A673 (cell line): ENCODE measurements around the gene STARD3. TPM values are rescaled to one million over a fixed set of nuclear protein-coding genes. Genes with fewer than 3 reads are reported as not detected.

Experiments
- BruUV-seq: library from RNA; stranded (reverse); fragments of 400-500 nt; replicated peaks from 2 replicates; lab custom pipeline; 2021; lab: Mats Ljungman, UMichigan
- CTCF ChIA-PET: fragments of 300-600 bp; sonication (Branson Sonifier 250); formaldehyde crosslinking; loops from one replicate; lab custom pipeline; 2022; ENCODE audit warnings: antibody characterized with exemption; lab: Charles Lee
- POLR2A ChIA-PET: fragments of 300-600 bp; sonication (Branson Sonifier 250); formaldehyde crosslinking; loops from one replicate; lab custom pipeline; 2022; ENCODE audit warnings: antibody characterized with exemption; ENCODE audit not compliant: low non-redundant PET; lab: Charles Lee
- DNase-seq: peaks from one replicate; pipeline ENCODE4 v3.0.0-alpha.2; 2015; ENCODE audit warnings: low spot score
- H3K27ac ChIP-seq: fragments of 200-600 bp; sonication (generic); 2 replicates; pipeline ENCODE4 v1.5.1; 2016; ENCODE audit warnings: mixed run types, low read depth, mild to moderate bottlenecking, mixed read lengths, antibody characterized with exemption, low read length; ENCODE audit not compliant: poor library complexity, severe bottlenecking
- H3K27me3 ChIP-seq: fragments of 200-600 bp; sonication (generic); replicated peaks from 2 replicates; pipeline ENCODE4 v1.6.1; 2017; ENCODE audit warnings: mixed run types, low read depth, mild to moderate bottlenecking, mixed read lengths, antibody characterized with exemption, low read length; ENCODE audit not compliant: insufficient read depth, poor library complexity
- H3K36me3 ChIP-seq: fragments of 200-600 bp; sonication (generic); 2 replicates; pipeline ENCODE4 v1.6.1; 2016; ENCODE audit warnings: mixed run types, mild to moderate bottlenecking, mixed read lengths, antibody characterized with exemption, low read length; ENCODE audit not compliant: insufficient read depth, poor library complexity, severe bottlenecking
- H3K4me1 ChIP-seq: fragments of 200-600 bp; sonication (generic); 2 replicates; pipeline ENCODE4 v1.6.1; 2017; ENCODE audit warnings: mixed run types, mild to moderate bottlenecking, mixed read lengths, antibody characterized with exemption, low read length; ENCODE audit not compliant: insufficient read depth, poor library complexity, severe bottlenecking
- H3K4me3 ChIP-seq: fragments of 200-600 bp; sonication (generic); 2 replicates; pipeline ENCODE4 v1.5.1; 2016; ENCODE audit warnings: low read depth, mixed run types, mild to moderate bottlenecking, mixed read lengths, low read length; ENCODE audit not compliant: poor library complexity, severe bottlenecking
- H3K9me3 ChIP-seq: fragments of 200-600 bp; sonication (generic); 2 replicates; pipeline ENCODE4 v1.6.1; 2016; ENCODE audit warnings: mixed run types, low read depth, mild to moderate bottlenecking, mixed read lengths, antibody characterized with exemption, low read length; ENCODE audit not compliant: poor library complexity, severe bottlenecking
- CTCF ChIP-seq: fragments of 300-800, 200-600 bp; sonication (generic); conservative IDR thresholded peaks from 2 replicates; pipeline ENCODE4 v1.5.1; 2017; ENCODE audit warnings: low read depth, mild to moderate bottlenecking, antibody characterized with exemption, low read length, moderate library complexity, mixed read lengths
- EZH2 ChIP-seq: fragments of 200-600 bp; sonication (generic); IDR thresholded peaks from 2 replicates; pipeline ENCODE4 v1.6.1; 2017; ENCODE audit warnings: borderline replicate concordance, low read depth, mild to moderate bottlenecking, mixed read lengths, antibody characterized with exemption, low read length; ENCODE audit not compliant: poor library complexity, severe bottlenecking
- intact Hi-C: fragments of 100-400 bp; cut with micrococcal nuclease; formaldehyde crosslinking; loops from one replicate; pipeline ENCODE4 v1.10.0; 2022; ENCODE audit not compliant: unreplicated experiment
- total RNA-seq: library from RNA; stranded (reverse); gene quantifications from 2 replicates; pipeline ENCODE4 v1.2.3, GENCODE V29; 2021

Gene STARD3
- total RNA-seq, 1 experiment from 2014 or later: 21.3 TPM

GRCh38 chr17:39617446-39618245 lies 19.3 kb upstream of the STARD3 start:
- intact Hi-C loops: no loop called here
- CTCF ChIA-PET: no interaction called here
- peak; percentile 60 for DNase-seq

GRCh38 chr17:39618246-39618913 lies 18.6 kb upstream of the STARD3 start:
- Histone ChIP-seq H3K36me3 (no peaks in the 10 kb centered on the region), H3K4me3 (peak overlapping the region; percentile 45), H3K4me1 (no peaks in the 10 kb centered on the region), H3K27ac (no peak overlapping the region), H3K9me3 (no peaks in the 10 kb centered on the region), H3K27me3 (no peaks in the 10 kb centered on the region)
- CTCF ChIA-PET: interaction anchor here (1.2 kb wide), 1 partner anchor 82 kb away, joined by 3 read pairs; the partner anchor contains the start of gene ERBB2
- intact Hi-C loops: no loop called here
- TF ChIP-seq CTCF (no peak), EZH2 (no peak)
- POLR2A ChIA-PET: no interaction called here
- no TSS peak for BruUV-seq
- DNase-seq: no peak

More at GRCh38 chr17:39617446-39618245, 19.3 kb upstream of the STARD3 start:
- Histone ChIP-seq H3K36me3 (no peaks in the 10 kb centered on the region), H3K4me3 (peak overlapping the region; percentile 45), H3K27me3 (no peaks in the 10 kb centered on the region), H3K4me1 (no peaks in the 10 kb centered on the region), H3K27ac (no peak overlapping the region), H3K9me3 (no peaks in the 10 kb centered on the region)
- BruUV-seq: no TSS peak
- TF ChIP-seq EZH2 (no peak), CTCF (no peak)
- POLR2A ChIA-PET: interaction anchor here (0.6 kb wide), 1 partner anchor 10 kb away, joined by 3 read pairs; no protein-coding TSS in a partner anchor

- H3K4me1 ChIP-seq: no peaks in the 10 kb centered on the region
- H3K4me3 ChIP-seq: no peak overlapping the region
- TF ChIP-seq CTCF (no peak), EZH2 (no peak)
- no peaks in the 10 kb centered on the region for H3K9me3 ChIP-seq
- CTCF ChIA-PET: interaction anchor here (1.2 kb wide), 1 partner anchor 81 kb away, joined by 3 read pairs; the partner anchor contains the start of gene ERBB2
- intact Hi-C loops: no loop called here
- H3K36me3 ChIP-seq: no peaks in the 10 kb centered on the region
- H3K27ac ChIP-seq: no peak overlapping the region
- DNase-seq: no peak
- no peaks in the 10 kb centered on the region for H3K27me3 ChIP-seq
- POLR2A ChIA-PET: no interaction called here
- BruUV-seq: no TSS peak
Observed at GRCh38 chr17:39618956-39619785, 17.8 kb upstream of the STARD3 start.
